ENCODE measurements around the gene LHFPL2.

The LHFPL2 gene

GRCh38 chr5:78639791-78640190, 8.8 kb downstream of the LHFPL2 start:
- Histone ChIP-seq H3K9me3 (ENCODE audit: insufficient read depth, low read length) (no peaks in the 10 kb centered on the region), H3K9ac (ENCODE audit: insufficient read length, low read depth) (no peak overlapping the region), H3K36me3 (ENCODE audit: insufficient read depth, insufficient read length, low read length) (peaks cover 12% of the 10 kb centered on the region), H3K4me1 (ENCODE audit: insufficient read depth, insufficient read length) (peaks cover 2% of the 10 kb centered on the region), H3K4me3 (ENCODE audit: insufficient read length, low read depth) (no peak overlapping the region), H3K27me3 (ENCODE audit: insufficient read depth, insufficient read length) (no peaks in the 10 kb centered on the region)
- TF ChIP-seq YY1 (IDR thresholded peaks at IDR 0.05; ENCODE audit: insufficient read depth, insufficient read length) (no peak), ZNF274 (IDR thresholded peaks at IDR 0.05; ENCODE audit: low read depth, low read length) (no peak), SUZ12 (IDR thresholded peaks at IDR 0.05; ENCODE audit: extremely low read depth, insufficient read depth, insufficient read length) (no peak)
- DNase-seq (ENCODE audit: low read depth, low spot score): no peak

- Histone ChIP-seq H3K9me3 (ENCODE audit: insufficient read depth, low read length) (no peaks in the 10 kb centered on the region), H3K27me3 (ENCODE audit: insufficient read depth, insufficient read length) (no peaks in the 10 kb centered on the region), H3K4me3 (ENCODE audit: insufficient read length, low read depth) (no peak overlapping the region), H3K9ac (ENCODE audit: insufficient read length, low read depth) (no peak overlapping the region), H3K36me3 (ENCODE audit: insufficient read depth, insufficient read length, low read length) (peaks cover 5% of the 10 kb centered on the region), H3K4me1 (ENCODE audit: insufficient read depth, insufficient read length) (peaks cover 2% of the 10 kb centered on the region)
- TF ChIP-seq ZNF274 (IDR thresholded peaks at IDR 0.05; ENCODE audit: low read depth, low read length) (no peak), SUZ12 (IDR thresholded peaks at IDR 0.05; ENCODE audit: extremely low read depth, insufficient read depth, insufficient read length) (no peak), YY1 (IDR thresholded peaks at IDR 0.05; ENCODE audit: insufficient read depth, insufficient read length) (no peak)
- DNase-seq (ENCODE audit: low read depth, low spot score): no peak
Measured at GRCh38 chr5:78638973-78639669, 9.5 kb downstream of the LHFPL2 start.

GRCh38 chr5:78638423-78638822, 10.1 kb downstream of the LHFPL2 start:
- Histone ChIP-seq H3K27me3 (ENCODE audit: insufficient read depth, insufficient read length) (no peaks in the 10 kb centered on the region), H3K4me3 (ENCODE audit: insufficient read length, low read depth) (no peak overlapping the region), H3K9me3 (ENCODE audit: insufficient read depth, low read length) (no peaks in the 10 kb centered on the region), H3K9ac (ENCODE audit: insufficient read length, low read depth) (no peak overlapping the region), H3K36me3 (ENCODE audit: insufficient read depth, insufficient read length, low read length) (peaks cover 8% of the 10 kb centered on the region), H3K4me1 (ENCODE audit: insufficient read depth, insufficient read length) (peaks cover 2% of the 10 kb centered on the region)
- DNase-seq (ENCODE audit: low read depth, low spot score): no peak
- TF ChIP-seq SUZ12 (IDR thresholded peaks at IDR 0.05; ENCODE audit: extremely low read depth, insufficient read depth, insufficient read length) (no peak), ZNF274 (IDR thresholded peaks at IDR 0.05; ENCODE audit: low read depth, low read length) (no peak), YY1 (IDR thresholded peaks at IDR 0.05; ENCODE audit: insufficient read depth, insufficient read length) (no peak)

- no peak for DNase-seq (ENCODE audit: low read depth, low spot score)
- TF ChIP-seq ZNF274 (IDR thresholded peaks at IDR 0.05; ENCODE audit: low read depth, low read length) (no peak), YY1 (IDR thresholded peaks at IDR 0.05; ENCODE audit: insufficient read depth, insufficient read length) (no peak), SUZ12 (IDR thresholded peaks at IDR 0.05; ENCODE audit: extremely low read depth, insufficient read depth, insufficient read length) (no peak)
- Histone ChIP-seq H3K36me3 (ENCODE audit: insufficient read depth, insufficient read length, low read length) (peaks cover 14% of the 10 kb centered on the region), H3K4me3 (ENCODE audit: insufficient read length, low read depth) (no peak overlapping the region), H3K9me3 (ENCODE audit: insufficient read depth, low read length) (no peaks in the 10 kb centered on the region; the same call in 1 of the 2 replicates), H3K4me1 (ENCODE audit: insufficient read depth, insufficient read length) (peaks cover 2% of the 10 kb centered on the region), H3K9ac (ENCODE audit: insufficient read length, low read depth) (no peak overlapping the region), H3K27me3 (ENCODE audit: insufficient read depth, insufficient read length) (no peaks in the 10 kb centered on the region)
Measured at GRCh38 chr5:78637468-78637867, 11.1 kb downstream of the LHFPL2 start.

- Histone ChIP-seq H3K36me3 (ENCODE audit: insufficient read depth, insufficient read length, low read length) (peaks cover 16% of the 10 kb centered on the region), H3K4me1 (ENCODE audit: insufficient read depth, insufficient read length) (peaks cover 2% of the 10 kb centered on the region), H3K9ac (ENCODE audit: insufficient read length, low read depth) (no peak overlapping the region), H3K9me3 (ENCODE audit: insufficient read depth, low read length) (no peaks in the 10 kb centered on the region; the same call in 1 of the 2 replicates), H3K4me3 (ENCODE audit: insufficient read length, low read depth) (no peak overlapping the region), H3K27me3 (ENCODE audit: insufficient read depth, insufficient read length) (no peaks in the 10 kb centered on the region)
- no peak for TF ChIP-seq SUZ12 (IDR thresholded peaks at IDR 0.05; ENCODE audit: extremely low read depth, insufficient read depth, insufficient read length)
- no peak for TF ChIP-seq YY1 (IDR thresholded peaks at IDR 0.05; ENCODE audit: insufficient read depth, insufficient read length)
- TF ChIP-seq ZNF274 (IDR thresholded peaks at IDR 0.05; ENCODE audit: low read depth, low read length): no peak
- no peak for DNase-seq (ENCODE audit: low read depth, low spot score)
Measured at GRCh38 chr5:78636682-78637081, 11.9 kb downstream of the LHFPL2 start.

GRCh38 chr5:78634634-78635033, 13.9 kb downstream of the LHFPL2 start:
- Histone ChIP-seq H3K4me1 (ENCODE audit: insufficient read depth, insufficient read length) (peaks cover 2% of the 10 kb centered on the region), H3K9me3 (ENCODE audit: insufficient read depth, low read length) (no peaks in the 10 kb centered on the region; the same call in 1 of the 2 replicates), H3K36me3 (ENCODE audit: insufficient read depth, insufficient read length, low read length) (peaks cover 30% of the 10 kb centered on the region), H3K9ac (ENCODE audit: insufficient read length, low read depth) (no peak overlapping the region), H3K27me3 (ENCODE audit: insufficient read depth, insufficient read length) (no peaks in the 10 kb centered on the region), H3K4me3 (ENCODE audit: insufficient read length, low read depth) (no peak overlapping the region)
- TF ChIP-seq YY1 (IDR thresholded peaks at IDR 0.05; ENCODE audit: insufficient read depth, insufficient read length): no peak
- TF ChIP-seq ZNF274 (IDR thresholded peaks at IDR 0.05; ENCODE audit: low read depth, low read length): no peak
- no peak for TF ChIP-seq SUZ12 (IDR thresholded peaks at IDR 0.05; ENCODE audit: extremely low read depth, insufficient read depth, insufficient read length)
- no peak for DNase-seq (ENCODE audit: low read depth, low spot score)

GRCh38 chr5:78634229-78634628, 14.3 kb downstream of the LHFPL2 start:
- Histone ChIP-seq H3K27me3 (ENCODE audit: insufficient read depth, insufficient read length) (no peaks in the 10 kb centered on the region), H3K4me1 (ENCODE audit: insufficient read depth, insufficient read length) (peaks cover 2% of the 10 kb centered on the region), H3K36me3 (ENCODE audit: insufficient read depth, insufficient read length, low read length) (peaks cover 32% of the 10 kb centered on the region), H3K9ac (ENCODE audit: insufficient read length, low read depth) (no peak overlapping the region), H3K4me3 (ENCODE audit: insufficient read length, low read depth) (no peak overlapping the region), H3K9me3 (ENCODE audit: insufficient read depth, low read length) (no peaks in the 10 kb centered on the region; the same call in 1 of the 2 replicates)
- TF ChIP-seq ZNF274 (IDR thresholded peaks at IDR 0.05; ENCODE audit: low read depth, low read length) (no peak), SUZ12 (IDR thresholded peaks at IDR 0.05; ENCODE audit: extremely low read depth, insufficient read depth, insufficient read length) (no peak), YY1 (IDR thresholded peaks at IDR 0.05; ENCODE audit: insufficient read depth, insufficient read length) (no peak)
- no peak for DNase-seq (ENCODE audit: low read depth, low spot score)
